Nephron progenitor cell (in vitro differentiated cells): Measurements from ENCODE around the gene RALGAPB.
A peak's percentile ranks its signal among the peaks of the same experiment; 100 is the strongest.

ENCODE experiments used
- DNase-seq: peaks from one replicate; pipeline ENCODE4 v3.0.0; 2021
- H3K27ac Mint-ChIP-seq: 2 replicates; pipeline ENCODE4 v1.8.0; 2021; ENCODE audit warnings: mild to moderate bottlenecking, moderate library complexity, mixed read lengths
- H3K27me3 Mint-ChIP-seq: 2 replicates; pipeline ENCODE4 v1.8.0; 2021; ENCODE audit warnings: mild to moderate bottlenecking, low read depth, mixed read lengths; ENCODE audit not compliant: poor library complexity
- H3K36me3 Mint-ChIP-seq: 2 replicates; pipeline ENCODE4 v1.8.0; 2021; ENCODE audit warnings: low read depth, mixed read lengths
- H3K4me1 Mint-ChIP-seq: 2 replicates; pipeline ENCODE4 v1.8.0; 2021; ENCODE audit warnings: mixed read lengths
- H3K4me3 Mint-ChIP-seq: 2 replicates; pipeline ENCODE4 v1.8.0; 2021; ENCODE audit warnings: mild to moderate bottlenecking, moderate library complexity, mixed read lengths
- H3K9me3 Mint-ChIP-seq: 2 replicates; pipeline ENCODE4 v1.8.0; 2021; ENCODE audit warnings: mild to moderate bottlenecking, moderate library complexity, mixed read lengths
- TF ChIP-seq, protein P1 (sequence below): fragments of 200-600 bp; sonication (generic); IDR thresholded peaks from 2 replicates; pipeline ENCODE4 v1.5.0; 2021; ENCODE audit warnings: antibody characterized with exemption

RALGAPB gene

DNA sequence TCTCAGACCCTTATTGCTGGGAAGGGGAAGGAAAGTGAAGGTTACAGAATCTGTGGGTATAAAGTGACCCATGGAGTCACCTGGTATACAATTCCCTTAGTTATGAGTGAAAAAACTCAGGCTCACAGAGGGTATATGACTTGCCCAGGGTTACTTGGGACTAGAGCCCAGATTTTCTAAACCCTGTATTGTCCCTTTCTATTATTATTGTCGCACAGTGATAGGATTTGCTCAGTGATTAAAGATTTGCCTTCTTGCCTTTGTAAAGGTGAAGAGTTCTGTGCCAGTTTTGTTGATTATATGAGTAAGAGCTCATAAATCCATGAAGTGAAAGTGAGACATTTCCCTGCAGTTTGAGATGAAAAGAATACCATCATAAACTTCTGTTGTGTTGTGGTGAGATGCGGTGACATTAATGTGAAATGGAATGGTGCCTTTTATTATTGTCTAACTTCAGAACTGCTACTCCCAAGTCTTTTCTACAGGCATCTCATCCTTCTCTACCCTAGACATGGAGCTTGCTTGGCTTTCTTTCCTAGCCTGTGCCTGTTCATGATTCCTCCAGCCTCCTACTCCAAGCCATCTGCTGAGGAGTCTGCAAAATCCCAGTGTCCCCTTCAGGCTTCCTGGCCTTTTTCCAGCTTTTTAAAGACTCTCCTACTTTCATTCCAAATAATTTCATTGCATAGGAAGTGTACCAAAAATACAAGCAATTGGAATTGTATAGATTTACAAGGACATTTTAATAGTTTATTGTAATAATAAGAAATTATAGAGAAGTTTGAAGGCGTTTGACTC, 74.8 kb downstream of the RALGAPB start:
- H3K9me3 Mint-ChIP-seq: no peaks in the 10 kb centered on the region
- H3K4me1 Mint-ChIP-seq: no peaks in the 10 kb centered on the region
- TF ChIP-seq, protein P1, sequence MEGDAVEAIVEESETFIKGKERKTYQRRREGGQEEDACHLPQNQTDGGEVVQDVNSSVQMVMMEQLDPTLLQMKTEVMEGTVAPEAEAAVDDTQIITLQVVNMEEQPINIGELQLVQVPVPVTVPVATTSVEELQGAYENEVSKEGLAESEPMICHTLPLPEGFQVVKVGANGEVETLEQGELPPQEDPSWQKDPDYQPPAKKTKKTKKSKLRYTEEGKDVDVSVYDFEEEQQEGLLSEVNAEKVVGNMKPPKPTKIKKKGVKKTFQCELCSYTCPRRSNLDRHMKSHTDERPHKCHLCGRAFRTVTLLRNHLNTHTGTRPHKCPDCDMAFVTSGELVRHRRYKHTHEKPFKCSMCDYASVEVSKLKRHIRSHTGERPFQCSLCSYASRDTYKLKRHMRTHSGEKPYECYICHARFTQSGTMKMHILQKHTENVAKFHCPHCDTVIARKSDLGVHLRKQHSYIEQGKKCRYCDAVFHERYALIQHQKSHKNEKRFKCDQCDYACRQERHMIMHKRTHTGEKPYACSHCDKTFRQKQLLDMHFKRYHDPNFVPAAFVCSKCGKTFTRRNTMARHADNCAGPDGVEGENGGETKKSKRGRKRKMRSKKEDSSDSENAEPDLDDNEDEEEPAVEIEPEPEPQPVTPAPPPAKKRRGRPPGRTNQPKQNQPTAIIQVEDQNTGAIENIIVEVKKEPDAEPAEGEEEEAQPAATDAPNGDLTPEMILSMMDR: no peak
- no peak for DNase-seq
- H3K4me3 Mint-ChIP-seq: no peak overlapping the region
- no peaks in the 10 kb centered on the region for H3K27me3 Mint-ChIP-seq
- peak overlapping the region; percentile 26 for H3K27ac Mint-ChIP-seq
- H3K36me3 Mint-ChIP-seq: peaks cover 45% of the 10 kb centered on the region

GRCh38 chr20:38548356-38549083, 75.9 kb downstream of the RALGAPB start:
- TF ChIP-seq, protein P1: no peak
- no peaks in the 10 kb centered on the region for H3K27me3 Mint-ChIP-seq
- no peak overlapping the region for H3K4me3 Mint-ChIP-seq
- H3K4me1 Mint-ChIP-seq: no peaks in the 10 kb centered on the region
- H3K36me3 Mint-ChIP-seq: peaks cover 40% of the 10 kb centered on the region
- DNase-seq: no peak
- peak overlapping the region; percentile 8 for H3K27ac Mint-ChIP-seq
- H3K9me3 Mint-ChIP-seq: no peaks in the 10 kb centered on the region

- no peak for DNase-seq
- Mint-ChIP-seq H3K27me3 (no peaks in the 10 kb centered on the region), H3K27ac (no peak overlapping the region), H3K36me3 (peaks cover 49% of the 10 kb centered on the region), H3K4me1 (no peaks in the 10 kb centered on the region), H3K9me3 (no peaks in the 10 kb centered on the region), H3K4me3 (no peak overlapping the region)
- TF ChIP-seq, protein P1: no peak
Measured at GRCh38 chr20:38550274-38550673, 77.6 kb downstream of the RALGAPB start.

DNA sequence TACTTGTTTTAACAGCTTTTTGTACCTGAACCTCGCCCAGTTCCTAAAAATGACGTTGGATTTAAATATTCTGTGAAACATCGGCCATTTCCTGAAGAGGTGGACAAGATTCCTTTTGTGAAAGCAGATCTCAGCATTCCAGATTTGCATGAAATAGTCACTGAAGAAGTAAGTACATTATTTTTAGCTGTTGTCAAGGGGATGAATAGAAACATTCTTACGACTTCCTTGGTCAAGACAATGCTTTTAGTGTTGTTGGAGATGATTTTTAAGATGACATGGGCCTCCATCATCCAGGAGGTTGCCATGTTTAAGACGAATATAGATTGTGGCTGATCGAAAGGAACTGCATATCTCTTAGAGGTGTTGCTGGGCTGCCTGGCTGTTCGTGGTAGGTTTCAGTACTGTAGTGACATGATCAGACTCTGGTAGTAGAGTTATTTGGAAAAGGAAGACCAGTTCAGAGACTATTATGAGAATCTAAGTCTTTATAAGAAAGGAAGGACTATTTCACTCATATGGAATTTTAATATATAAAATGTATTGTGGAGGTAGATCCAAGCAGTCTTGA, 78.5 kb downstream of the RALGAPB start:
- Mint-ChIP-seq H3K4me1 (no peaks in the 10 kb centered on the region), H3K27ac (no peak overlapping the region), H3K36me3 (peaks cover 43% of the 10 kb centered on the region), H3K9me3 (no peaks in the 10 kb centered on the region), H3K4me3 (no peak overlapping the region), H3K27me3 (no peaks in the 10 kb centered on the region)
- no peak for DNase-seq
- TF ChIP-seq, protein P1: no peak

- no peaks in the 10 kb centered on the region for H3K9me3 Mint-ChIP-seq
- no peak overlapping the region for H3K27ac Mint-ChIP-seq
- peaks cover 51% of the 10 kb centered on the region for H3K36me3 Mint-ChIP-seq
- no peaks in the 10 kb centered on the region for H3K4me1 Mint-ChIP-seq
- DNase-seq: no peak
- H3K27me3 Mint-ChIP-seq: no peaks in the 10 kb centered on the region
- TF ChIP-seq, protein P1: no peak
- no peak overlapping the region for H3K4me3 Mint-ChIP-seq
Measured at GRCh38 chr20:38554986-38555385, 82.3 kb downstream of the RALGAPB start.
